AG04450 (cell line): Measurements from ENCODE around the gene FYCO1. TPM values are rescaled to one million over a fixed set of nuclear protein-coding genes. Genes with fewer than 3 reads are reported as not detected.

Experiments
- CTCF ChIA-PET: fragments of 300-600, 350-600 bp; formaldehyde crosslinking; extraction: SDS; loops from one replicate; lab custom pipeline; 2022; ENCODE audit warnings: antibody characterized with exemption, inconsistent platforms; lab: Charles Lee
- POLR2A ChIA-PET: fragments of 350-600 bp; formaldehyde crosslinking; extraction: SDS; loops from one replicate; lab custom pipeline; 2021; ENCODE audit warnings: antibody characterized with exemption, inconsistent platforms; lab: Yijun Ruan, JAX
- DNase-seq: peaks from one replicate; pipeline ENCODE4 v3.0.0-alpha.2; 2011; ENCODE audit warnings: low read depth, low spot score
- H3K27ac ChIP-seq: one replicate; pipeline ENCODE4 v1.5.1; 2012; ENCODE audit warnings: low read depth, low read length, control low read depth
- H3K27me3 ChIP-seq: one replicate; pipeline ENCODE4 v1.6.0; 2012; ENCODE audit warnings: low read length; ENCODE audit not compliant: control insufficient read depth, insufficient read depth
- H3K4me3 ChIP-seq: 2 replicates; pipeline ENCODE4 v1.5.1; 2011; ENCODE audit warnings: mild to moderate bottlenecking, low read depth, low read length, control low read depth
- H3K9me3 ChIP-seq: 2 replicates; pipeline ENCODE4 v1.5.1; 2012; ENCODE audit warnings: low read length; ENCODE audit not compliant: control insufficient read depth, insufficient read depth
- polyA plus RNA-seq: library from polyadenylated mRNA; depleted of rRNA; stranded (reverse); fragments of >200 nt; gene quantifications from 2 replicates; pipeline ENCODE4 v1.2.3, GENCODE V29; 2011
- TF ChIP-seq, protein P1 (sequence below): IDR thresholded peaks from 2 replicates; pipeline ENCODE4 v1.5.1; 2011; ENCODE audit warnings: low read depth, low read length, control low read depth, inconsistent platforms

Gene FYCO1
- polyA plus RNA-seq, 1 experiment: 14.3 TPM

DNA sequence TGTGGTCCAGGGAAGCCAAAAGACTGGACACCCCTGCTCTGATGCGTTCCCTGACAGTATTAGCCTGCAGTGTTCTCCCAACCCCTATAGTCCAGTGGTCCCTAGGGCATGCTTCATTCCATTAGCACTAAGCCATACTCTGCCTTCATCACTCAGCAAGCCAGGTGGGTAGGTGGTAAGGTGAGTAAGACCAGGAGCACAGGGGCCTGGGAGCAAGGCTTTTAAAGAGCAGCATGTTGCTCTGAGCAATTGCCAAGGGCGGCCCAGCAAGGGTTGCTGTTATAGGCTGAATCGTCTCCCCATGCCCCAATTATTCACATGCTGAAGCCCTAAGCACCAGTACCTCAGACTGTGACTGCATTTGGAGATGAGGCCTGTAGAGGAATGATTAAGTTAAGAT lies 41.3 kb downstream of the FYCO1 start:
- no peaks in the 10 kb centered on the region for H3K27me3 ChIP-seq
- POLR2A ChIA-PET: no interaction called here
- no peak overlapping the region for H3K27ac ChIP-seq
- no peaks in the 10 kb centered on the region for H3K9me3 ChIP-seq
- CTCF ChIA-PET: interaction anchor here (4.7 kb wide), 1 partner anchor 125 kb away, joined by 24 read pairs; no protein-coding TSS in a partner anchor
- no peak overlapping the region for H3K4me3 ChIP-seq
- DNase-seq: no peak
- TF ChIP-seq, protein P1, sequence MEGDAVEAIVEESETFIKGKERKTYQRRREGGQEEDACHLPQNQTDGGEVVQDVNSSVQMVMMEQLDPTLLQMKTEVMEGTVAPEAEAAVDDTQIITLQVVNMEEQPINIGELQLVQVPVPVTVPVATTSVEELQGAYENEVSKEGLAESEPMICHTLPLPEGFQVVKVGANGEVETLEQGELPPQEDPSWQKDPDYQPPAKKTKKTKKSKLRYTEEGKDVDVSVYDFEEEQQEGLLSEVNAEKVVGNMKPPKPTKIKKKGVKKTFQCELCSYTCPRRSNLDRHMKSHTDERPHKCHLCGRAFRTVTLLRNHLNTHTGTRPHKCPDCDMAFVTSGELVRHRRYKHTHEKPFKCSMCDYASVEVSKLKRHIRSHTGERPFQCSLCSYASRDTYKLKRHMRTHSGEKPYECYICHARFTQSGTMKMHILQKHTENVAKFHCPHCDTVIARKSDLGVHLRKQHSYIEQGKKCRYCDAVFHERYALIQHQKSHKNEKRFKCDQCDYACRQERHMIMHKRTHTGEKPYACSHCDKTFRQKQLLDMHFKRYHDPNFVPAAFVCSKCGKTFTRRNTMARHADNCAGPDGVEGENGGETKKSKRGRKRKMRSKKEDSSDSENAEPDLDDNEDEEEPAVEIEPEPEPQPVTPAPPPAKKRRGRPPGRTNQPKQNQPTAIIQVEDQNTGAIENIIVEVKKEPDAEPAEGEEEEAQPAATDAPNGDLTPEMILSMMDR: no peak

DNA sequence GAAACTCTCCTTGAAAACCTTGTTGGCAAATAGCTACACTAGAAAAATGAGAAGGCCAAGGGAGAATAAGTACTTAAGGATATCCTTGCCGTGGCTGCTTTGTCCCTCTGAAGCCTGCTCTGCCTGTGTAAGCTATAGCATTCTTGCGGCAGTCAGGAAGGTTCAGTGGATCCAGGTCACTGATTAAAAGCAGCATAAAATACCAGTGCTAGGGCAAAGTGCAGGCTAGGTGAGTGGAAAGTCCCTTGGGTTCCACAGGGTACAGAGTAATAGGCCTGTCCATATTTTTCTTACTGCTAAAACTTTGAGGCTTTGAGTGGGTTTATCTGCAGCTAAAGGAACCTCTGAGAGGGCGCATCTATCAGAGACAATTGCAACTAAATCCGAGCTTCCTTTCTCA lies 42.1 kb downstream of the FYCO1 start:
- no peaks in the 10 kb centered on the region for H3K9me3 ChIP-seq
- POLR2A ChIA-PET: interaction anchor here (0.9 kb wide), 1 partner anchor 11 kb away, joined by 3 read pairs; no protein-coding TSS in a partner anchor
- H3K4me3 ChIP-seq: no peak overlapping the region
- CTCF ChIA-PET: interaction anchor here (1.1 to 4.7 kb wide), 3 partner anchors 15 to 125 kb away, joined by 3 to 24 read pairs (median 6); no protein-coding TSS in a partner anchor
- TF ChIP-seq, protein P1: no peak
- no peaks in the 10 kb centered on the region for H3K27me3 ChIP-seq
- DNase-seq: no peak
- no peak overlapping the region for H3K27ac ChIP-seq

DNA sequence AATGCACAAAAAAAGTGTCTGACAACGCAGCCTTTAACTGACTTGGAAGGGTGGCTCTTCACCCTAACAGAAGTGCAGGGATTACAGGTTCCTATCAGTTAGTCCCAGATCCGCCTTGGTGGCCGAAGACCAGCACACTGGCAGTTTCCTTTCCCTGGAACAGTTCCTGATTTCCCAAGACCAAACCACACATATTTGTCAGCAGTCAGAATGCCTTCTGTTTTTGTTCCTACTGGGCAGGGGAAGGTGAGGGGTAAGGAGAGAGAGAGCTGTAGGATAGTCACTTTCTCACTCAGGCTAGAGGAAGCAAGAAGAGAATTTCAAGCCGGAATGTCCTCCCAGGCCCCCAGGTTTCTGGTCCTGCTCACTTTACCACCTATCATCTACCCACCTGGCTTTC lies 43.2 kb downstream of the FYCO1 start:
- ChIA-PET POLR2A (no interaction called here), CTCF (interaction anchor here (1.1 to 4.7 kb wide), 3 partner anchors 14 to 127 kb away, joined by 3 to 24 read pairs (median 6); no protein-coding TSS in a partner anchor)
- TF ChIP-seq, protein P1: no peak
- H3K27ac ChIP-seq: no peak overlapping the region
- no peak for DNase-seq
- H3K9me3 ChIP-seq: no peaks in the 10 kb centered on the region
- no peak overlapping the region for H3K4me3 ChIP-seq
- no peaks in the 10 kb centered on the region for H3K27me3 ChIP-seq

- POLR2A ChIA-PET: no interaction called here
- Histone ChIP-seq H3K27me3 (no peaks in the 10 kb centered on the region), H3K9me3 (no peaks in the 10 kb centered on the region), H3K4me3 (no peak overlapping the region), H3K27ac (no peak overlapping the region)
- no peak for DNase-seq
- CTCF ChIA-PET: interaction anchor here (1.4 to 4.7 kb wide), 2 partner anchors 13 to 127 kb away, joined by 6 to 24 read pairs; no protein-coding TSS in a partner anchor
- TF ChIP-seq, protein P1: no peak
Observed at GRCh38 chr3:45951946-45952345, 43.7 kb downstream of the FYCO1 start.

- CTCF ChIA-PET: interaction anchor here (0.7 to 4.7 kb wide), 3 partner anchors 12 to 128 kb away, joined by 4 to 24 read pairs (median 4); no protein-coding TSS in a partner anchor
- Histone ChIP-seq H3K4me3 (no peak overlapping the region), H3K9me3 (no peaks in the 10 kb centered on the region), H3K27me3 (no peaks in the 10 kb centered on the region), H3K27ac (no peak overlapping the region)
- DNase-seq: no peak
- TF ChIP-seq, protein P1: no peak
- POLR2A ChIA-PET: no interaction called here
Observed at GRCh38 chr3:45950686-45951600, 44.7 kb downstream of the FYCO1 start.
